GM18520 (cell line): ENCODE measurements around the gene TNIK.
A peak's percentile ranks its signal among the peaks of the same experiment; 100 is the strongest.
"Not testable (repeated sequence)": the region's sequence is repeated elsewhere in the genome, so short reads cannot be mapped to it uniquely, and the experiment has no call there.

ENCODE experiments used
- ATAC-seq: cut with Tn5 transposase; IDR thresholded peaks from one replicate; pipeline ENCODE4 v1.9.1; 2021; ENCODE audit not compliant: unreplicated experiment

TNIK gene

DNA sequence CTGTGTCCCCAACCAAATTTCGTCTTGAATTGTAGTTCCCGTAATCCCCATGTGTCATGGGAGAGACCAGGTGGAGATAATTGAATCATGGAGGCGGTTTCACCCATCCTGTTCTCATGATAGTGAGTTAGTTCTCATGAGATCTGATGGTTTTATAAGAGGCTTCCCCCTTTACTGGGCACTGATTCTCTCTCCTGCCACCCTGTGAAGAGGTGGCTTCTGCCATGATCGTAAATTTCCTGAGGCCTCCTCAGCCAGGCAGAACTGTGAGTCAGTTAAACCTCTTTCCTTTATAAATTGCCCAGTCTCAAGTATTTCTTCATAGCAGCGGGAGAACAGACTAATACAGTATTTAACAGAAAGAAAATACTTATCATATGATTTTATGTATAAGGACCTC, 93.5 kb downstream of the TNIK start:
- not testable (repeated sequence) for ATAC-seq

DNA sequence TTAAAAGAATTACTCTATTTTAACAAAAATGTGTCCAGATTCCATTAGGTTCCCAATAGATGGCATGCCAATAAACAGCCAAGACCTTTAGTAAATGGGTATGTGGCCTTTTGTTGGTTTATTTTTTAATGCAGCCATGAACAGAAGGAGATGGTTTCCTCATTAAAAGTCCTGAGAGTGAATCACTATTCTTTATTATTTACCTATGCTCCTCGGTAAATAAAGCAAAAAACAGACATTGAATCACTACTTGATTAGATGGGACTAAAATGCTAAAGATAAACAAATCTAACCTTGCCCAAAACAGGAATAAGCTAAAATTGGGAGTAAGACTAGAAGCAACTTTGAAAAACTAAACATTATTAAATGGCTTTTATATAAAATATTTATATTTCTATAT, 94.2 kb downstream of the TNIK start:
- ATAC-seq = no peak

DNA sequence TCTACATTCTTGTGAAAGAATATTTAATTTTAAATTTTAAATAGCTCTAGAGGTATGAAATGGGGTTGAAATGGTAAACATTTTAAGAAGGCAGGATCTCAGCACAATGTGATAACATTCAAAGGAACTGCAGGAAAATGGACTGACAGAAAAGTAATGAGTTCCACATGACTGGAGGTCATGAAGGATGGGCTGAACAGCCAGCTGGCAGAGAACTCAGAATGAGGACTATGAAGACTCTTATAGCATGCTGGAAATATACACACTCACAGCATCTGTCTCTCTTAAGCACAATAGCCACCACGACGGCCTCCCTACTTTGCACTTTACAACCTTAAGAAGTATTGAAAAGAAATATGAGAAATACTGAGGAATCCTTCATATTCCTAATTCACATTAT, 94.7 kb downstream of the TNIK start:
- ATAC-seq = no peak

DNA sequence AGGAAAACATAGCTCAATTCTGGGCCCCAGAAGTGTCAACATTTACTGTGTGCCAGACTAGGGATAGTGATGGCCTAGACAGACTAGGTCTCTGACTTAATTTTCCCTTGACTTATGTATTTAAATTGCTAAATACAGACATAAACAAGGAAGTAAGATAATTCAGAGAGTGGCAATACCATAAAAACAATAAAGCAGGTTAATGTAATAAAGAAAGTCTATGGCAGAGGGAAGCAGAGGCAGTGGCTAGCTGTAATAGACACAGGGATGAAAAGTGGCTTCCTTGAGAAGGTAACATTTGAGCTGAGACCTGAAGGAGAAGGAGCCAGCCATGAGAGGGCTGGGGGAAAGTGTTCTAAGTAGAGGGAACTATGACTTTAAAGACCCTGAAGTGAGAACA, 95.7 kb downstream of the TNIK start:
- no peak for ATAC-seq

DNA sequence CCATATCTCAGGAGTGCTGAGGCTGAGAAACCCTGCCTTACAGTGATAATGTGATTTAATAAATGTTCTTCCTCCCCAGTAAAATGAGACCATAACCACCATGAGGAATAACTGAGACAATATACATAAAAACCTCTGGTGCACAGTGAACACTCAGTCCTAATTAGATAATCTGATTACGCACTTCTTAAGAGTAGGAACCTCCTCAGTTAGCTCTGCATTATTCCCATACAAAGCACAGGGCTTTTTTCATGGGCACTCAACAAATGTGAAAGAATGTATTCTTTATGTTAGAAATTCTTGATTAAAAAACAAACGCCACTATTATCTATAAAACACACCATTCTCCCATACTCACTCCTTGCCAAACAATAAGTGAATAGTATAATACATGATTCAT, 97.0 kb downstream of the TNIK start:
- no peak for ATAC-seq

DNA sequence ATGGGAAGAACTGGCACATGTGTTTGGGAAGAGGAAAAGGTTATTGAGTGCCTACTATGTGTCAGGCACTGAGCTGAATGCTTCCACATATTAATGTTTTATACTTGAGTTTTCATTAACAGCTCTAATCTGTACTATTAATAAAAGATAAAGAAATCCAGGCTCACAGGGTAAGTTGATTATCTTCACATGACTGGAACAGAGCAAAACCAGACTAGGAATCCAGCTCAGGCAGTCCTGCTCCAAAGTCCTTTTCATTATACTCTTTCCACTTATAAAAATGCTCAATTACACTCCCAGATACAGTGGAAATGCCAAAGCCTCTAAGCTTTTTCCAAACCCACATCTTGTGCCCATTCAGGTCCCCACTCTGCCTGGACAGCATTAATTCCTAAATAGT, 97.6 kb downstream of the TNIK start:
- no peak for ATAC-seq

DNA sequence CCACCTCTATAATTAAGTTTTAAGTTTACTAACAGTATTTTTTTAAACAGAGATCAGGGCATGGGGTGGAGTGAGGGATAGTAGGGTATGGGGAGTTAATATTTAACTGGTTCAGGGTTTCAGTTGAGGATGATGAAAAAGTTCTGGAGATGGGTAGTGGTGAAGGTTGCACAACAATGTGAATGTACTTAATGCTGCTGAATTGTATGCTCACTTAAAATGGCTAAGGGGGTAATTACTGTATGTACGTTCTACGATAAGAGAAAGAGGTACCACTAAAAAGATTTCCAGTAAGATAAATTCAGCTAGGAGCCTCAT, 101.4 kb downstream of the TNIK start:
- no peak for ATAC-seq

DNA sequence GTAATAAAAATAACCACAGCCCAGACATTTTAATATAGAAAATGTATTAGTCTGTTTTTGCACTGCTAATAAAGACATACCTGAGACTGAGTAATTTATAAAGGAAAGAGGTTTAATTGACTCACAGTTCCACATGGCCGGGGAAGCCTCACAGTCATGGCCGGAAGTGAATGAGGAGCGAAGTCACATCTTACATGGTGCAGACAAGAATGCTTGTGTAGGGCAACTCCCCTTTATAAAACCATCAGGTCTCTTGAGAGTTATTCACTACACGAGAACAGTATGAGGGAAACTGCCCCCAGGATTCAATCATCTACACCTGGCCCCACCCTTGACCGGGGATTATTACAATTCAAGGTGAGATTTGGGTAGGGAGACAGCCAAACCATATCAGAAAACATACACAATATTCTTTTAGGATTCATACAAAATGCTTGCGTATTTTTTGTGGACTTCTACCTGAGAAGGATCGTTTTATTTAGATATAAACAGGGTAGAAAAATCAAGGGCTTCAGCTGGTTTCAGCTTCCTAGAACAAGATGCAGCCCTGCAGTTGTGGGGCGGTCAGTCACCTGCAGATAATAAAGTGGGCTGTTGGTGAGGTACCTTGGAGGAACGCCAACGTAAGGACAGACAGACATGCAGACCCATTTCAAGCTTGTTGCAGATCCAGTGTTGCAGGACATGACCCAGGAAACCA, 101.9 kb downstream of the TNIK start:
- ATAC-seq = no peak

DNA sequence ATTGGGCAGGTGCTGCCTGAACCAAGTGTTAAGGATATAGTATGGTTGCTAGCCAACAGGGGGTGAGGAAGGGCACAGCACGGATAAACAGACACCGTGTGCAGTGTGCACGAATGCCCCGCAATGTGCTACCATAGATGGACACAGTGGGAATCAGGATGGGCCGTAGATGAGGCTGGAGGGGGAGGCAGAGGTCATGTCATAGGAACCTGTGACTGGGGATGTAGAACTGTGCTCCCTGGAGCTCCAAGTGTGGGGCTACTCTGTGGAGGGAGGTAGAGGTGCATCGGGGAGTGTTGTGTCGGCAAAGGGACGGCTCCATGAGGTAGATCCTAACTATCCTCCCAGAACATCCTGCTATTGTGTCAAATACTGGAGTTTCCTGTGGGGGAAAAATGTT, 102.5 kb downstream of the TNIK start:
- no peak for ATAC-seq

DNA sequence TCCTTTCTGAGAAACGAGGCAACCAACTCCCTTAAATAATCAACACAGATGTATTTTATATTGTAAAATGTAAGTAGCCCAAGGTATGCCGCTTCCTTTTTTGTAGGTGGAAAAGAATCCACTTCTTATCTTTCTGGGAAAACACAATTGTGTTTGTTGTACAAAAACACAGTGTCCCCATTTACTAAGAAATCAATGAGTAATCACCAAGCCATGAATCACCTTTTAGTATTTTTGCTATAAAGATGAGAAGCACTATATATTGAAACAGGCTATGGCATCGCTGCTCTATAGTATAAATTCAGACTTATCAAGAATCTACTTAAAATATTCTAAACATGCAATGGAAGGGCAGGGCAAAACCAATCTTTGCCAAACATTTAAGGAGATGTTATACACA, 104.0 kb downstream of the TNIK start:
- ATAC-seq = no peak

DNA sequence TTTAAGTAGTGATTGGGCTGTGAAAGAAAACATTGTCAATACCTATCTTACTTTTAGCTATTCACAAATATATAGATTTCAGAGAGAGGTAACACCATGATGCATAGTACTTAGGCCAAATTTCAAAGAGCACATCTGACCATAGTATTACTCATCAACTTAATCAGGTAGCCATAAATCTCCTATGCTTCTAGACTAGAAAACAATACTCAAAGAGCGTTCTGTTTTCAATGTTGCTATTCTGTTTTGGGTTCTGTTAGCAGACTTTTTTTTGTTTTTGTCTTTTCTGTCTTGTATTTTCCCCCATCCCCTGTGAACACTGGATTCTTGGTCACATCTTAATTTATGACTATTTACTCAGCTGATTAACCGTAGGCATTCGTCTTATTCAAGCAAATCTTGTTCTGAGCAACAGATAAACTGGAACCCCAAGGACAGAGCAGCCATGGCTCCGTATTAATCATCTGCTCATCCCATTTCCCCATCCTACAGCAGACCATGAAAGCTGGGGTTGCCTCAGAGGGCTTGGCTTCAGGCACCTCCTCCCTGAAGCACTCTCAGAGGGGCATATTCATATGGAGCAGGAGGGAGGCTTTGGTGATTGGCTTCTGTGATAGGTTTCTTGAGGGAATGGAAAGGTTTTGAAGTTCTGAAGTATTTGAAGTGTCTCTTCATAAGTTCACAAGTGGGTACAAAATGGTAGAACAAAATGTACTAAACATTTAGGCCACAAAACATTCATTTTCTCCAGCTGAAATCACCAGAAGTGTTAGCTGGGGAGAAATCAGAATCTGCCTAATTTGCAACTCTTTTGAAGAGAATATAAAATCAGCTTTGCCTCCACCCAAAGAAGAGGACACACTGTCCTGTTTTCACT, 105.3 kb downstream of the TNIK start:
- ATAC-seq = no peak

DNA sequence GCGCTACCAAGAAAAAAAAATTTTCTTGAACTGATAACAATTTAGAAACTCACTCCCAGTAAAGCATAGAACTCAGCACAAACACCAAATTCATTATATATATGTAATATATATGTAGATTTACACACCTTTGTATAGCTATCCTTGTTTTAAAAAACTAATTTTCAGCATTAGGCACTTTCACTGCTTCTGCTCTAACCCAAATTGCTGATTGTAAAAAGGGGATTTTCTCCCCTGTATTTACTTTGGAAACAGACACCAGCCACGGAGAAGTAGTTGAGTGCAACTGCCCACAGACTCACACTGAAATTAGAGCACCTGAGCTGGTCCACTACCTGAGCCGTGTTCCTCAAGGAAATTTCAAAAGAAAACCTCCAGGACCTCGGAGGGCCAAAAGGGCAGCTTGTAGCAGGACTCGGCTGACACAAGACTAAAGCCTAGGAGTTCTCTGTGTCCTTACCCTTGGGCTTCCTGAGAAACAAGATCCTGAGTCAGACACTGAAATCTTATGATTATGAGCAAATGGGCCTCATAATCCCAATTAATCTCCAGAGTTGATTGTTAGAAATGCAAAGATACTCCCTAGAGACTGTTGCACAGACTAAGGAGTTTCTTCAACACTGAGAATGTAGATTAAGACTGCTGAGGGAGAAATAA, 106.0 kb downstream of the TNIK start:
- no peak for ATAC-seq

DNA sequence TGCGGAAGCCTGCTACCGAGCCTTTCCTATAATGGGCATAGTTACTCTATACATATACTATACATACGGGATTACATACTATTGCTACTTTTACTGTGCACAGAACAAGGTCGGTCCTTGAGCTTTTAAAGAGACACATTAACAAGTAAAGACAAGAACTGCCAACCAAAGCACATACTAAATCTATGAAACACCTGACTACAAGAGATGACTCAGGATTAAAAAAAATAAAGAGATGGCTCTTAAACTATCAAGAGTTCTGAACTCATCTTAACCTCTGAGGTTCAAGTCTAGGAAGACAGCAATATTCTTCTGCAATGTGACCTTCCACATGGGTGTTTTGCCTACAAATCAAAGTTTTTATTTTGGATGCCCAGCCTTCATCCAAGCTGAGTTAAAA, 106.8 kb downstream of the TNIK start:
- ATAC-seq = no peak

DNA sequence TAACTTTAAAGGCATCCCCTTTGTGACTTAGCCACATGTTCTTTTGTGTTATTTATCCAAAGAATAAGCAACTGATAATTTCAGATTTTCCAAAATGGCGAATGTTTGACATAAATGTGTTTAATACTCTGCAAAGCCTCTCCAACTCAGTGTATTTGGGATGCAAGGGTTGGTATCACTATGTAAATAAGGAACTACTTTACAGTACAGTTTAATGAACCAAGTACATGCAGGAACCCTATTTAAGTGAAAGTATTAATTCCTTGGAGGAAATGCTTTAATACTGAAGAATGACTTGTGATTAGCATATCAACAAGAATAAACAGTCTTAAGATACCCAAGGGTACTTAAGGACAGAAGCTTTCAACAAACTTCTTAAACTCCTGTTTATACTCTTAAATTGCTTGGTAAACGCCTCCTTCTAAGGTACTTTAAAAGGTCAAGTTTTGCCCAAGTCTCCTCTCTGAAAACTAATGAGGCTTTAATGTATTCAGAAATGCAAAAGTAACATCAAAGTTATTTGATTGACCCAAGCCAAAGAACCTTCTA, 107.7 kb downstream of the TNIK start:
- no peak for ATAC-seq

DNA sequence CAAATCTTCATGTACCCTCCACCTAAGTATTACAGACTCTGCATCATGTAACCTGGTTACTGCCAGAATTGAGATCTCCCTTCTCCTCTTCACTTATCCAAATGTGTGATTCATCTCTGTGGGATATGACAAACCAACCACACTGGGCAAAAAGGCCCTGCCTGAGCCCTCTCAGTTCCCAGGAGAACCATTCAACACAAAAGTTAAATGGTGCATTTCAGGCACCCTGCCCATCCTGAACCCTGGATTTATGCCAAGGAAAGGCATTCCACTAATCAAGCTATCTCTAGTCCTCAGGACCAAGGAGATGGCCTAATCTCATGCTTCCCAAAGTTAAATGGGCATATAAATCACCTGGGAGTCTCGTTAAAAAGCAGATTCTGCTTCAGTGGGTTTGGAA, 108.5 kb downstream of the TNIK start:
- ATAC-seq = no peak

DNA sequence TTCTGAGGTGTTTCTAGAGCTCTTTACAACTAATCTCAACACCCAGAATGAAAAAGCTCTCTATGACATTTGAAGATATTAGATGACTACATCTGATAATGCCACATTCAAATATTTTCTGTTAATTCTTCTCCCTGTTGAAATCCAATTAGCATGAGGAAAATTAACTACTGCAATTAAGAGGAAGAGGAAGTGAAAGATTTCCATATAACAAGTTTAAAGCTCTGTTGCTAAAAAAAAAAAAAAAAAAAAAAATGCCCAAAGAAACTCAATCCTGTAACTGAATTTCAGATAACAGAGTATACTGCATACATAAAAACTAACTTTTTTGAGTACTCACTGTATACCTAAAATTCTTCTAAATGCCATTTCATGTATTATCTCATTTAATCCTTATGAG, 109.8 kb downstream of the TNIK start:
- ATAC-seq = no peak

DNA sequence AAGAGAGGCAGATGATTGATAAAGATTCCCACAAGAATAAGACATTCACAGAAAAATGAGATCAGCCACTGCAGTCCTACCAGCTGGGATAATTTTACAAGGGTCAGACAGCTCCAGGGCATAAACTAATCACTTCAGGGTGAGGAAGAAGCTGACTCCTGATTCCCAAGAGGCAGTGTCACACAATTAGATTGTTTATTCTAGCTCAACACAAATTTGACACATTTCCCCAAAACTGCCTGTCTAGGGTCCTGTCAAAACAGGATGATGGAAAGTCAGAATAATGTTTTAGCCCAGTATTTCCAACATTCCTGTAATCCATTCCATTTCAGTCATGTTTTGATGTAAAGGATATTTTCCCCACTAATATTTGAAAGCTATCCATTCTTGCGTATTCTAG, 110.8 kb downstream of the TNIK start:
- ATAC-seq = no peak

DNA sequence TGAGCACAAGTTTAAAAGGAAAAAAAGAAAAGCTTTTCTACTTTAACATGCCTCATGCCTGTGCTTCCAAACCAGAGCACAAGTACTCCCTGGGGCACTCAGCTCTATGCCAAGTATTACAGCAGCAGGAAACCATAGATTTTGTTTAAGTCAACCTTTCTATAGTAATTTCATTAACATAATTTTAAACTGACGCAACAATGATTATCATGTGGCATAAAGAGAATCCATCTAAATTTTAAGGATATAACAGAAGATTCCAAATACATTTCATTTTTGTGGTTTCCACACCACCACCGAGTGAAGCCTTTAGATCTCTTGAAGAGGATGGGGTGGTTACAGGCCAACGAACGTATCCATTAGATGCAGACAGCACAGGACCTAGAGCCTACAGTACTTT, 112.1 kb downstream of the TNIK start:
- ATAC-seq = peak; percentile 0

DNA sequence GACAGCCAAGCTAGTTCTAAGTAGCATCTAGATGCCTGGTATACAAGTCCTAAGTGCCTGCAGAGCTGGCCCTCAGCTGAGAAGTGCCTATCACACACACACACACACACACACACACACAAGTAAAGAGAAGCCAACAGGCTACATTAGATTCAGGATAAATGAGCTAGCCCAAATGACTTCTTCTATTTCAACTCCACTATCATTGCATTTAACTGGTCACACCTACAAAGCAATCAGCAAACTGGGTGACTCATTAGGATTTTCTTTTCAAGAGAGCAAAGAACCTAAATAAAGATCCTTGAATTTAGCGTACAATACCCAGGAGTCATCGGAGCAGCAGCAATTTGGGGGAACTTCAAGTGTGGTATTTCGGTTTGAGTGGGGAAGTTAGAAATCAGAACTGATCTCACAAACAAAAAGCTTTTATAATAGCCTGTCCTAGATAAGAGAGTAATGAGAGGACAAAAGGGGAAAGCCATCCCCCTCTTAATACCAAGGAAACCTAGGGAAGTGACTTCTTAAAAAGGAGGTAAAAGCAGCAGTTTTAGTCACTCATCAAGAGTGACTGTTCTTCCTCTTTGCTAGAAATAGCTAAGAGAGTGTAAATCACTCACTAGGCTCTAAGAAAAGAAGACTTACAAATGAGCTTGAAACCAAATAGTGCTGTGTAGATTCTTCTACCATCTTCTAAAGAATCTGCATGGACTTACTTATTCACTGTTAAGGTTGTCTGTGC, 112.7 kb downstream of the TNIK start:
- peak; percentile 79 for ATAC-seq

DNA sequence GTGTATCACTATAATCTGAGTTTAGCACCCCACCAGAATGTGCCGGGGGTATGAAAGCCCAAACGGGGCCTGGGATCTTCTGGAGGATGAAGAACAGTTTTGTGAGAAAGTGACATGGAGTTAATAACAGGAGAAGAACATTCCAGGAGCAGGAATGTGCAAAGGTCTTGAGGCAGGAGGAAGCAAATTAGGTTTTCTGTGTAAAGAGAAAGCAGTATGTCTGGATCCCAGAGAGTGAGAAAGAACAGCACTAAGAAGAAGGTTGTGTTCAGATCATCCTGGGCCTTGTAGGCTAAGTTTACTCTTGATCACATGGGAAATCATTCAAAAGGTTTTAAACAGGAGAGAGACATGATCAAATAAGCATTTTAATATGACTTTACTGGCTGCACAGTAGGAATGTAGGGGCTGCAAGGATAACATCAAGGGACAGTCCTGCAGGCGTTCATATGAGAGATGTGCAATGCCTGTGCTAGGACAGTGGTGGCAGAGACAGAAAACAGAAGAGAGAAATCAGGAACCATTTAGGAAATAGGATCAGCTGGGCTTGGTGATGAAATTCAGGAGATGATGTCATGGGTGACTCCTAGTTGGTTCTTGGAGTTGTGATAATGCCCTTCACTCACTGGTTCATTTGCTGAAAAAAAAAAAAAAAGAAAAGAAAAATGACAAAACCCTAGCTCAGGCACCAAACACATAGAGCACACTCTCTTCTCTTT, 113.5 kb downstream of the TNIK start:
- no peak for ATAC-seq

DNA sequence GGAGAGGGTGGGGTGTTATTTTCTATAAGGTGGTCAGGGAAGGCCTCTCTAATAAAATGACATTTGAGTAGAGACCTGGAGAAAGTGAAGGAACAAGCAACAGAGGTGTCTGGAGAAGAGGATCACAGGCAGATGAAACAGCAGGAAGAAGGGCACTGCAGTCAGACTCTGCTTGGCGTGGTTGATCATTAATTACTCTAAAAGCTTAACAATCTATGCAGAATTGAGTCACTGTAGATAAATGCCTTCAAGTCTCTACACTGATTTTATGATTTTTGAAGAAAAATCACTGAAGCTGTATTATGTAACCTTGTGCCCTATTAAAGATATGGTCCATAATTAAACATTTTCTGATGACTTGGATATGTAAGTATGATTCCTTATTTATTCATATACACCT, 114.2 kb downstream of the TNIK start:
- ATAC-seq = no peak
